Measurements from ENCODE around the gene ANXA7. TPM values are rescaled to one million over a fixed set of nuclear protein-coding genes. Genes with fewer than 3 reads are reported as not detected.

The ANXA7 gene
- polyA plus RNA-seq, 1 donor from 2014 or later: 23.9 TPM

DNA sequence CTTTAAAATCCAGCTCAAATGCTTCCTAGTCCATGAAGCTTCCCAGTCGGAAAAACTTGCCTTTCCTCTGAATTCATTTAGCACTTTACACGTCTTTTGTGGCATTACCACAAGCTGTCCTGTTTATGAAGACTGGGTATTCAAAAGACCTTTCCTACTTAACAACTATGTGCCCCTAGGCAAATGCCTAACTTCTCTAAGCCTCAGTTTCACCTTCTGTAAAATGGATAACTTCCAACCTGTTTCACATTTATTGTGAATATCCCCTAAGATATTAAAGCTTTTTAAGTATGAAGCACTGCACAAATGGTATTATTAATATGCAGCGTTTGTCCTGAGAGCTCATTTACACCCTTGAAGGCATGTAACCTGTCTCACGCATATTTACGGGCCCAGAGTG lies 56.0 kb downstream of the ANXA7 start:
- H3K9me3 ChIP-seq (ENCODE audit: low read length): no peaks in the 10 kb centered on the region
- H3K36me3 ChIP-seq (ENCODE audit: insufficient read depth, low read length): peaks cover 3% of the 10 kb centered on the region
- H3K27ac ChIP-seq (ENCODE audit: low read length): peak overlapping the region; percentile 74
- peak overlapping the region; percentile 79 for H3K9ac ChIP-seq (ENCODE audit: low read length)
- TF ChIP-seq TAF1 (IDR thresholded peaks at IDR 0.05; ENCODE audit: low read depth): no peak
- no peak for TF ChIP-seq CTCF (IDR thresholded peaks at IDR 0.05; ENCODE audit: poor library complexity, severe bottlenecking)
- no peak for TF ChIP-seq POLR2AphosphoS5 (IDR thresholded peaks at IDR 0.05)
- no peak for TF ChIP-seq SMC3 (conservative IDR thresholded peaks at IDR 0.05; ENCODE audit: poor library complexity)
- TF ChIP-seq, protein P1, sequence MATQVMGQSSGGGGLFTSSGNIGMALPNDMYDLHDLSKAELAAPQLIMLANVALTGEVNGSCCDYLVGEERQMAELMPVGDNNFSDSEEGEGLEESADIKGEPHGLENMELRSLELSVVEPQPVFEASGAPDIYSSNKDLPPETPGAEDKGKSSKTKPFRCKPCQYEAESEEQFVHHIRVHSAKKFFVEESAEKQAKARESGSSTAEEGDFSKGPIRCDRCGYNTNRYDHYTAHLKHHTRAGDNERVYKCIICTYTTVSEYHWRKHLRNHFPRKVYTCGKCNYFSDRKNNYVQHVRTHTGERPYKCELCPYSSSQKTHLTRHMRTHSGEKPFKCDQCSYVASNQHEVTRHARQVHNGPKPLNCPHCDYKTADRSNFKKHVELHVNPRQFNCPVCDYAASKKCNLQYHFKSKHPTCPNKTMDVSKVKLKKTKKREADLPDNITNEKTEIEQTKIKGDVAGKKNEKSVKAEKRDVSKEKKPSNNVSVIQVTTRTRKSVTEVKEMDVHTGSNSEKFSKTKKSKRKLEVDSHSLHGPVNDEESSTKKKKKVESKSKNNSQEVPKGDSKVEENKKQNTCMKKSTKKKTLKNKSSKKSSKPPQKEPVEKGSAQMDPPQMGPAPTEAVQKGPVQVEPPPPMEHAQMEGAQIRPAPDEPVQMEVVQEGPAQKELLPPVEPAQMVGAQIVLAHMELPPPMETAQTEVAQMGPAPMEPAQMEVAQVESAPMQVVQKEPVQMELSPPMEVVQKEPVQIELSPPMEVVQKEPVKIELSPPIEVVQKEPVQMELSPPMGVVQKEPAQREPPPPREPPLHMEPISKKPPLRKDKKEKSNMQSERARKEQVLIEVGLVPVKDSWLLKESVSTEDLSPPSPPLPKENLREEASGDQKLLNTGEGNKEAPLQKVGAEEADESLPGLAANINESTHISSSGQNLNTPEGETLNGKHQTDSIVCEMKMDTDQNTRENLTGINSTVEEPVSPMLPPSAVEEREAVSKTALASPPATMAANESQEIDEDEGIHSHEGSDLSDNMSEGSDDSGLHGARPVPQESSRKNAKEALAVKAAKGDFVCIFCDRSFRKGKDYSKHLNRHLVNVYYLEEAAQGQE (IDR thresholded peaks at IDR 0.05; ENCODE audit: borderline replicate concordance): no peak
- no peak for TF ChIP-seq MXI1 (conservative IDR thresholded peaks at IDR 0.05; ENCODE audit: poor library complexity, severe bottlenecking)
- no peak for TF ChIP-seq EP300 (conservative IDR thresholded peaks at IDR 0.05; ENCODE audit: poor library complexity, severe bottlenecking)
- no peak for TF ChIP-seq EZH2 (IDR thresholded peaks at IDR 0.05; ENCODE audit: borderline replicate concordance, insufficient read depth, low read length, poor library complexity, severe bottlenecking)
- TF ChIP-seq RAD21 (conservative IDR thresholded peaks at IDR 0.05): no peak
- H3K9me2 ChIP-seq (ENCODE audit: insufficient read depth, low read length): no peaks in the 10 kb centered on the region
- H2AFZ ChIP-seq (ENCODE audit: low read depth, low read length): peak overlapping the region; percentile 88
- H4K20me1 ChIP-seq (ENCODE audit: insufficient read depth): no peaks in the 10 kb centered on the region
- H3K79me2 ChIP-seq (replicated peaks; ENCODE audit: insufficient read depth, low read length): no peaks in the 10 kb centered on the region
- no peaks in the 10 kb centered on the region for H3K27me3 ChIP-seq (ENCODE audit: insufficient read depth, low read depth, low read length)
- H3F3A ChIP-seq (ENCODE audit: insufficient read depth, low read length, poor library complexity, severe bottlenecking): no peaks in the 10 kb centered on the region
- peak overlapping the region; percentile 79 for H3K4me3 ChIP-seq (ENCODE audit: low read length)
- H3K4me2 ChIP-seq (ENCODE audit: low read length): peak overlapping the region; percentile 60

DNA sequence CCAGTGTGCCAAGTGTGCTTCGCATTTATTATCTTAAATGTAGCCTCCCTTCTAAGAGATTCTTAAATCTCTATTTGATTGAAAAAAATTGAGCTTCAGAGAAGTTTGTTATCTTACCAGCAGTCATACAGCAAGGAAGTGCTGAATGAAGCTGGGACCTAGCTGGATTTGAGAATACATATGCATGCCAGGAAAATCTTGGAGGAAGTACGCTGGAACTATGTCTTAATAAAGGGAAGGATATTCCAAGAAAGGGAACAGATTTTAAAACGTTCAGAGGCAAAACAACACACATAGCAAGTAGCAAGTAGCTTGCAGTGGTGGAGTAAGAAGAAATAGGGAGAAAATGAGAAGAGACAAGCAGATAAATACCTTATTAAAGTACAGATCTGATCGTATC lies 56.7 kb downstream of the ANXA7 start:
- Histone ChIP-seq H3K36me3 (ENCODE audit: insufficient read depth, low read length) (peaks cover 3% of the 10 kb centered on the region), H3K9me3 (ENCODE audit: low read length) (no peaks in the 10 kb centered on the region), H3K79me2 (replicated peaks; ENCODE audit: insufficient read depth, low read length) (no peaks in the 10 kb centered on the region), H3K4me2 (ENCODE audit: low read length) (no peak overlapping the region), H3K27ac (ENCODE audit: low read length) (no peak overlapping the region), H2AFZ (ENCODE audit: low read depth, low read length) (no peak overlapping the region), H4K20me1 (ENCODE audit: insufficient read depth) (no peaks in the 10 kb centered on the region), H3K4me3 (ENCODE audit: low read length) (no peak overlapping the region), H3K27me3 (ENCODE audit: insufficient read depth, low read depth, low read length) (no peaks in the 10 kb centered on the region), H3K9me2 (ENCODE audit: insufficient read depth, low read length) (no peaks in the 10 kb centered on the region), H3K9ac (ENCODE audit: low read length) (no peak overlapping the region), H3F3A (ENCODE audit: insufficient read depth, low read length, poor library complexity, severe bottlenecking) (no peaks in the 10 kb centered on the region)
- no peak for TF ChIP-seq EZH2 (IDR thresholded peaks at IDR 0.05; ENCODE audit: borderline replicate concordance, insufficient read depth, low read length, poor library complexity, severe bottlenecking)
- TF ChIP-seq CTCF (IDR thresholded peaks at IDR 0.05; ENCODE audit: poor library complexity, severe bottlenecking): no peak
- TF ChIP-seq TAF1 (IDR thresholded peaks at IDR 0.05; ENCODE audit: low read depth): no peak
- TF ChIP-seq, protein P1 (IDR thresholded peaks at IDR 0.05; ENCODE audit: borderline replicate concordance): no peak
- TF ChIP-seq RAD21 (conservative IDR thresholded peaks at IDR 0.05): no peak
- TF ChIP-seq MXI1 (conservative IDR thresholded peaks at IDR 0.05; ENCODE audit: poor library complexity, severe bottlenecking): no peak
- no peak for TF ChIP-seq EP300 (conservative IDR thresholded peaks at IDR 0.05; ENCODE audit: poor library complexity, severe bottlenecking)
- no peak for TF ChIP-seq SMC3 (conservative IDR thresholded peaks at IDR 0.05; ENCODE audit: poor library complexity)
- no peak for TF ChIP-seq POLR2AphosphoS5 (IDR thresholded peaks at IDR 0.05)
